BJ (cell line): ENCODE measurements around the gene WWOX. TPM values are rescaled to one million over a fixed set of nuclear protein-coding genes. Genes with fewer than 3 reads are reported as not detected.

ENCODE experiments used
- CTCF ChIA-PET: fragments of 350-600 bp; formaldehyde crosslinking; extraction: SDS; loops from one replicate; lab custom pipeline; 2021; ENCODE audit warnings: antibody characterized with exemption, inconsistent platforms; lab: Yijun Ruan, JAX
- POLR2A ChIA-PET: fragments of 300-600 bp; sonication (Branson Sonifier 250); formaldehyde crosslinking; extraction: SDS; loops from one replicate; lab custom pipeline; 2021; ENCODE audit warnings: antibody characterized with exemption; lab: Charles Lee
- DNase-seq: peaks from one replicate; pipeline ENCODE4 v3.0.0-alpha.2; 2011; ENCODE audit warnings: low read depth
- H3K27me3 ChIP-seq: 2 replicates; pipeline ENCODE4 v1.6.0; 2011; ENCODE audit warnings: low read length; ENCODE audit not compliant: control insufficient read depth, insufficient read depth
- H3K36me3 ChIP-seq: 2 replicates; pipeline ENCODE4 v1.5.1; 2011; ENCODE audit warnings: low read length; ENCODE audit not compliant: control insufficient read depth, insufficient read depth
- H3K4me3 ChIP-seq: 2 replicates; pipeline ENCODE4 v1.5.1; 2011; ENCODE audit warnings: low read depth, mild to moderate bottlenecking, control low read depth, low read length
- CTCF ChIP-seq: IDR thresholded peaks from 2 replicates; pipeline ENCODE4 v1.5.1; 2011; ENCODE audit warnings: low read depth, mild to moderate bottlenecking, control low read depth, inconsistent platforms, low read length, moderate library complexity; ENCODE audit not compliant: insufficient read depth
- polyA plus RNA-seq: library from polyadenylated mRNA; depleted of rRNA; stranded (reverse); fragments of >200 nt; gene quantifications from 2 replicates; pipeline ENCODE4 v1.2.3, GENCODE V29; 2011

WWOX gene
- polyA plus RNA-seq, 1 experiment, result 3.1 TPM

DNA sequence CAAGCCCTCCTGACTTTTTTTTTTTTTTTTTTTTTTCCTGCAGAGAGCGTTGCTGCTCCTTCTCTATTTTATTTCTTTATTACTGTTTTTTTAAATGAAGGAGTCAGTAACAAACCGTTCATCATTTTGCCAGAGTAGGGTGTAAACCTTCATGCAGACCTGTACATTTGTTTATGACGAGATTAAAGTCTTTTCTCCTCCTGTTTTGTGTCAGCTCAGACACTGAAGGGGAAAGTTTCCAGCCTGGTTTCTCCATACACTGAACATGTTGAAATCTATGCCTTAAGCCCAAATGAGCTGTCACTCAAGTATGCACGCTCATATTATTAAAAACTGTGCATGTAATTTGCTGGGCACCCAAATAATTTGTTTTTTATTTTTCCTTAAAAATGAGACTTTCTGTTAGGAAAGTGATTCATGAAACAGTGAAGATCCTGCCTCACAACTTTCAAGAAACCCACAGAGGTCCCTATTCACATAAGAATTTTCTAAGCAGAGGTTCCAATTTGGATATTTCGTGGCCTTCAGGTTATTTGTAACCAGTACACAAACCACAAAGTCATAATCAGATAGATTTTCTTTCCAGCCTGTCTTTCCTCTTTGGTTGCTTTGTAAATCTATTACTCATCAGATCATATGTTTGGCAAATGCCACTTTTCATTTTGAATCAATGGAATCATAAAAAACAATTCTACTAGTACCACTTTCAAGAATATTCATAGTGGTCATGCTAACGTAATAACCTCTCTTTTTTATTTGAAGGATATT, 800.8 kb downstream of the WWOX start:
- TF ChIP-seq CTCF, result no peak
- Histone ChIP-seq H3K36me3 (no peaks in the 10 kb centered on the region), H3K27me3 (no peaks in the 10 kb centered on the region), H3K4me3 (no peak overlapping the region)
- POLR2A ChIA-PET, result no interaction called here
- CTCF ChIA-PET, result no interaction called here
- no peak for DNase-seq

DNA sequence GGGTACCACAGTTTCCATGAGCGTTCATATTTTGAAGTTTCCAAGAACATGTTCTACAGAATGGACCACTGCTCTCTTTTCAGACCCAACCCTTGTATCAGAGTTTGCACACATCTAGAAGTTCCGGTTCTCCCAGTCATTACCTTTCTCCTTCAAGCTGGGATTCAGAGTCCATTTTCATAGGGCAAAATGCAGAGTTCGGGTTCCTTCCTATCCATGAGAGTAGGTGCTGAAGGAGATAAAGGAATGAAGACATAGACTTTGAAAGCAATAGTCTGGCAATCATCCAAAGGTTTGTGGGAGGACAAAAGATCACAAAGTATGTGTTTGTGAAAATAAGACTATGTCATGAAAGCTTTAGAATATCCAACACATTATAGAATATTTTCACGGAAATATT, 801.5 kb downstream of the WWOX start:
- H3K36me3 ChIP-seq, result no peaks in the 10 kb centered on the region

DNA sequence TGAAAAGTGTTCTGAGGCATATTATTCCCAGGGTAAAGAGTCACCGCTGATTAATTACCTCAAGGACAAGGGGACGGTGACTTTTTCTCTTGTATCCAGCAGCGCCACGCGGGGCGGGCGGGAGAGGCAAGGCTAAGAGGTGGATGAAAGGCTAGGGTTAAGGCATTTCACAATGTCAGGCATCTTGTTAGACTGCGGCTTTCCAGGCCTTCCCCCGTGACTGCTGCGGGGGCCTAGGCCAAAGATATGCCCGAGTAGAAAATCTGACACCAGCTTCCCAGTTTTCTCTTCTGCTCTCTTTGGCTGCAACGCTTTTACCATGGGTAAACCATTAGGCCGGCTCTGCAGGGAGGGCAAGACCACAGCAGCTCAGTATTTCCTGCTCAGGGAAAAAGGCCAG, 802.9 kb downstream of the WWOX start:
- Histone ChIP-seq H3K4me3 (no peak overlapping the region), H3K36me3 (no peaks in the 10 kb centered on the region), H3K27me3 (no peaks in the 10 kb centered on the region)
- no peak for TF ChIP-seq CTCF
- ChIA-PET POLR2A (no interaction called here), CTCF (no interaction called here)
- DNase-seq, result no peak

More for the DNA sequence above, 801.5 kb downstream of the WWOX start:
- CTCF ChIA-PET, result no interaction called here
- POLR2A ChIA-PET, result no interaction called here
- Histone ChIP-seq H3K27me3 (no peaks in the 10 kb centered on the region), H3K4me3 (no peak overlapping the region)
- TF ChIP-seq CTCF, result no peak
- DNase-seq, result no peak

DNA sequence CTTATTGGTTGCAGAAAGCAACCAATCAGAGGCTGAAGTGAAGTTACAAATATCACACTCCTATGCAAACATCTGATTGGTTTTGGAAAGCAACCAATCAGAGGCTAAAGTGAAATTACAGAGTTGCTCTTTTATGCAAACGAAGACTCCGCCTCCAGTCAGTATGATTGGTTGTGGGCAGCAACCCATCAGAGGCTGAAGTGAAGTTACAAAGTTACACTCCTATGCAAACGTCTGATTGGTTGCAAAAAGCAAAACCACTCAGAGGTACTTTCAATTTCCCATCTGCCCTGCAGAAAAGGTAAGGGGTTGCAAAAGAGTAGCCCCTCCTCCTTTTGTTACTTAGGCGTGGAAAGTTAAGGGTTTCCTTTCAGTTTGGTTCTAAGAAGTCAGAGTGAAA, 803.8 kb downstream of the WWOX start:
- Histone ChIP-seq H3K27me3 (no peaks in the 10 kb centered on the region), H3K4me3 (no peak overlapping the region), H3K36me3 (no peaks in the 10 kb centered on the region)
- CTCF ChIA-PET, result no interaction called here
- no peak for DNase-seq
- no peak for TF ChIP-seq CTCF
- POLR2A ChIA-PET, result no interaction called here

DNA sequence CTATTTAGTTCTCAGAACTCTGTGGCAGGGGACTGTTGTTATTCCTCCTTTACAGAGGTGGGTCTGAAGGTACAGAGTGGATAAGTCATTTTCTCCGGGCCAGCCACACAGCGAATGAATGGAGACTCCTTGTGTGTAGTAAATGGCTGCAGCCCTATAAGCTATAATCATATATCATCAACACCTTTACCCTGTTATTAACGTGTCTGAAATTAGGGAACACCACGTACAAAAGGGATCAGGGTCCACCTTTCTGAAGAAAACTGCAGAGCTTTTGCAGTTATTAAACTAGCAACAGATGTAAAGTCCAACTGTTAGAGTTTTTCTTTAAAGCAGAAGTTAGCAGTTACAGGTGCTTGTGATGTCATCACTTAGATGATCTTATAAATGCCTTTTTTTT, 804.4 kb downstream of the WWOX start:
- Histone ChIP-seq H3K36me3 (no peaks in the 10 kb centered on the region), H3K4me3 (no peak overlapping the region), H3K27me3 (no peaks in the 10 kb centered on the region)
- ChIA-PET POLR2A (no interaction called here), CTCF (no interaction called here)
- TF ChIP-seq CTCF, result no peak
- no peak for DNase-seq
